ENCODE results near the gene PDGFRB.

The PDGFRB gene

DNA sequence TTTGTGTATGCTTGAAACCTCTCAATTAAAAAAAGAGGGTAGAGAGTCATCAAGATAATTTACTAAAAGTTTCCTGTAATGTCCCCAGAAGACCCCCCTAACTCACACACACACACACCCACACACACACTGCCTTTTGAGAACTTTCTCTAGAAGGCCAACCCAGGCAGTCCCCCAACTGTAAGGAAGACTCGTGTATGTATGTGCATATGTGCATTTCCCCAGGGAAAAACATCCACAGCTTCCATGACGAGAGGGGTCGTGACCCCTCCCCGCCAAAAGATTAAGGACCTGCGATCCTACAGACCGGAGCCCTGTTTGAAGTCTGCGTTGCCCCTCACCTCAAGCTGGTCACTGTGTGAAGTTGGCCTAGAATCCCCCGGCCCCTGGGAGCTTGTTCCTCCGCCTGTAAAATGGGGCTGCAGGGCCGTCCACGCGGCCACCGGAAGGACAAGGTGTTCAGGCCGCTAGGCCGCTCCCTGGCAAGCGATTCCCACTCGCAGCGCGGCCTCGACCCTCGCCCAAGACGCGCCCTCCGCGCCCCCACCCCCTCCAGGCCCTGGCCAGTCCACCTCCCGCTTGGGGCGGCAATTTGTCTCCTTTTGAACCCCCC is 10.5 kb upstream of the PDGFRB start:
- no peak for DNase-seq (ENCODE audit: low read depth in 1 of 2, low spot score in 1 of 2)
- in situ Hi-C loops (cut with HindIII; ENCODE audit: low pct_unique_long_range_greater_than_20kb, low sequenced_read_pairs): no loop called here
- TF ChIP-seq JUND (IDR thresholded peaks at IDR 0.05; ENCODE audit: low read depth): no peak

GRCh38 chr5:150164211-150164980 is 8.8 kb upstream of the PDGFRB start:
- no peak for TF ChIP-seq JUND (IDR thresholded peaks at IDR 0.05; ENCODE audit: low read depth)
- in situ Hi-C loops (cut with HindIII; ENCODE audit: low pct_unique_long_range_greater_than_20kb, low sequenced_read_pairs): no loop called here
- no peak for DNase-seq (ENCODE audit: low read depth in 1 of 2, low spot score in 1 of 2)

DNA sequence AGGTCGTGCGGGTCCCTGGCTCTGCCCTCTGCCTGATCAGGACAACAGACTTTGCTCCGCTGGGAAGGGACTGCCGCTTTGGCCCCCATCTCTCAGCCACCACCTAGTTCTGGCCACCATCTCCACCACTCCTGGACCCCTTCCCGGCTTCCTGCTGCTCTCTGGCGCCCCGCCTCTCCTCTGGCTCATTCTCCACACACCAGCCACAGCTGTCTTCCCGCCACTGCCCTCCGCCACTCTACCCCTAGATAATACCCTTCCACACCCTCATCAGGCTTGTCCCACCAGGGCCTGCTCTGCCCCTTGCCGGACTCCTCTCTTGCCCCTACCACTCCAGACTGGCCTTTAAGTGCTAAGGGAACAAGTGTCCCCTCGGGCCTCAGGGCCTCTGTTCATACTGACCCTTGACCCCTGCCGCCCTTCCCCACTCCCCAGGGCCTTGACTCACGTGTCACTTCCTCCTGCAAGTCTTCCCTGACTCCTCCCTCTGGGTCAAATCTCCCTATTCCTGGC is 8.0 kb upstream of the PDGFRB start:
- no peak for DNase-seq (ENCODE audit: low read depth in 1 of 2, low spot score in 1 of 2)
- no peak for TF ChIP-seq JUND (IDR thresholded peaks at IDR 0.05; ENCODE audit: low read depth)
- in situ Hi-C loops (cut with HindIII; ENCODE audit: low pct_unique_long_range_greater_than_20kb, low sequenced_read_pairs): no loop called here

DNA sequence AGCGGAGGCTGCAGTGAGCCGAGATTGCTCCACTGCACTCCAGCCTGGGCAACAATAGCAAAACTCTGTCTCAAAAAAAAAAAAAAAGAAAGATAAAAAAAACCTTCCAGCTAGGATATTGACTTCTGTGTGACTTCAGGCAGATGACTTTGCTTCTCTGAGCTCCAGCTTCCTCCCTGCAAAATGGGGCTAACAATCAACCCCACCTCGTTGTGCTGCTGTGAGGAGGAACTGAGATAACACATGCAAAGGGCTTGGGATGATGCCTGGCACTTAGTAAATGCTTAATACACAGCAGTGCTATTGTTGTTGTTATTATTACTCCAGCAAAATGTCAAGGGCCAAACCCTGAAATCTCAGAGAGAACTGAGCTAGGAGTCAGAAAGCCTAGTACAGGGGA is 7.4 kb upstream of the PDGFRB start:
- in situ Hi-C loops (cut with HindIII; ENCODE audit: low pct_unique_long_range_greater_than_20kb, low sequenced_read_pairs): no loop called here
- no peak for TF ChIP-seq JUND (IDR thresholded peaks at IDR 0.05; ENCODE audit: low read depth)
- DNase-seq (ENCODE audit: low read depth in 1 of 2, low spot score in 1 of 2): no peak

DNA sequence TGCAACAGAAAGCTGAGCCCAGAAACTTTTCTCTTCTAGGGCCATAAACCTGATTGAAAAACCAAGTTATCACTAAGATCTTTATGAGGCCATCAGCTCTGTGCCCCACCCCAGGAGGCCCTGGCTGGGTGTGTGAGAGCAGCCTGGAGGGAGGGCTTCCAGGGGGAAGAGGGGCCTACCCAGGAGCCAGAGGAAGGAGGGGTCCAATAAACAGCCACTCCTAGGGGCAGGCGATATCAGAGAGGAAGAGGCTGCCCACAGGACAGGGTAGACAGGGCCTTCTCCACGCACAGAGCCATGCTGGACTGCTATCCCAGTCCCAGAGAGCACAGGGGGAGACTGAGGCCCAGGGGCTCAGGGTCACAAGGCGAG is 6.5 kb upstream of the PDGFRB start:
- no peak for TF ChIP-seq JUND (IDR thresholded peaks at IDR 0.05; ENCODE audit: low read depth)
- no peak for DNase-seq (ENCODE audit: low read depth in 1 of 2, low spot score in 1 of 2)
- in situ Hi-C loops (cut with HindIII; ENCODE audit: low pct_unique_long_range_greater_than_20kb, low sequenced_read_pairs): no loop called here

DNA sequence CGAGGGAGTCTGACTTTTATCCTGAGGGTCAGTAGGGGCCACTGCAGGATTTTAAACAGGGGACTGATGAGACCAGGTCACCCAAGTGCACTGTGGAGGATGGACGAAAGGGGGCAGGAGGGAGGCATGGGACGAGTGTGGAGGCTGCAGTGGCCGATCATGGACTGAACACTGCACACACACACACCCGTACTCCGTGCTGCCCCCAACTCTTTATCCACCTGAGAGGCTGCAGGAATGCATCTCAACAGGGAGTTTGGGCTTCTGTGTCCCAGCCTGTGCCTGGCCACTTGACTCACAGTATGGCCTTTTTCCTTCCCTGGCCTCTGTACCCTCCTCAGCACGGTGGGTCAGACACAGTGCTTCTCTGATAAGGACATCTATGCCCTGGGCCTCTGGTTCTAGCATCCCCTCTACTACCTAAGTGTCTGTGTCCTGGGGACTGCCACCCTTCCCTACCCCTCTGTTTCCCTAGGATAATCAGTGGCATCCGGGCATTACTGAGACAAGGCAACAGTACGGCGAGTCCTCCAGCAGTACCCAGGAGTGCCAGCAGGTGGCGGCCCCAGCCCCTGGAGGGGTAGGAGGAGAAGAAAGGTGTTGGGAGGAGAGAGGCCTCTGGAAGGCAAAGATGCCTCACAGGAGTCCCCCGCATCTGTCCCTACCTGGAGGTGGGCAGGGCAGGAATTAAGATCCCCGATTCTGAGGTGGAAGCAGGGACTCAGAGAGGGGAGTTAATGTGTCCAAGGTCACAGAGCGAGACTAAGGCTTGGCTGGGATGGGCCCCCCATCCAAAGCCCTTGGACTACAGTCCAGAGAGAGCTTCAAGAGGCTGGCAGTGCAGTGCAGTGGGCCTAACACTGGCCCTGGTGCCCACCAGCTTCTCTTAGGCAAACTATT is 5.8 kb upstream of the PDGFRB start:
- in situ Hi-C loops (cut with HindIII; ENCODE audit: low pct_unique_long_range_greater_than_20kb, low sequenced_read_pairs): no loop called here
- DNase-seq (ENCODE audit: low read depth in 1 of 2, low spot score in 1 of 2): peak; percentile 86 to 89
- TF ChIP-seq JUND (IDR thresholded peaks at IDR 0.05; ENCODE audit: low read depth): no peak

- in situ Hi-C loops (cut with HindIII; ENCODE audit: low pct_unique_long_range_greater_than_20kb, low sequenced_read_pairs): no loop called here
- DNase-seq (ENCODE audit: low read depth in 1 of 2, low spot score in 1 of 2): no peak
- TF ChIP-seq JUND (IDR thresholded peaks at IDR 0.05; ENCODE audit: low read depth): no peak
Observed at GRCh38 chr5:150160448-150161081, 4.9 kb upstream of the PDGFRB start.

GRCh38 chr5:150159741-150160179 is 4.1 kb upstream of the PDGFRB start:
- in situ Hi-C loops (cut with HindIII; ENCODE audit: low pct_unique_long_range_greater_than_20kb, low sequenced_read_pairs): no loop called here

DNA sequence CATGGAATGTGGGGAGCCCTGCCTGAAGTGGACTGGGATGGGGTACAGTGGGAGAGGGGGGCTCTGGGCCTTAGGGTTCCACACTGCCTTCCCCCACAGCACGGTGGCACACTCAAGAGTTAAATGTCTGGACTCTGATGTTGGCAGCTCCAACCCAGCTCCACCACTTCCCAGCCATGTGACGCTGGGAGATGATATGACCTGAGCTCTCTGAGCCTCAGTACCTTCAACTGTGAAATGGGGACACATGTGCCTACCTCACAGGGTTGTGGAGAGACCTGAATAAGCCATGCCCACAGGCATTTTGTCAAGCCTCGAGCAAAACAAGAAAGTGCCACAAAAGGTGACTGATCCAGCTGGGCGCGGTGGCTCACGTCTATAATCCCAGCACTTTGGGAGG is 3.4 kb upstream of the PDGFRB start:
- TF ChIP-seq JUND (IDR thresholded peaks at IDR 0.05; ENCODE audit: low read depth): no peak
- no peak for DNase-seq (ENCODE audit: low read depth in 1 of 2, low spot score in 1 of 2)
- in situ Hi-C loops (cut with HindIII; ENCODE audit: low pct_unique_long_range_greater_than_20kb, low sequenced_read_pairs): no loop called here

More at GRCh38 chr5:150159741-150160179, 4.1 kb upstream of the PDGFRB start:
- no peak for DNase-seq (ENCODE audit: low read depth in 1 of 2, low spot score in 1 of 2)
- no peak for TF ChIP-seq JUND (IDR thresholded peaks at IDR 0.05; ENCODE audit: low read depth)

GRCh38 chr5:150158170-150158949 is 2.7 kb upstream of the PDGFRB start:
- TF ChIP-seq JUND (IDR thresholded peaks at IDR 0.05; ENCODE audit: low read depth): no peak
- no peak for DNase-seq (ENCODE audit: low read depth in 1 of 2, low spot score in 1 of 2)
- in situ Hi-C loops (cut with HindIII; ENCODE audit: low pct_unique_long_range_greater_than_20kb, low sequenced_read_pairs): no loop called here

GRCh38 chr5:150157168-150157567 is 1.5 kb upstream of the PDGFRB start:
- no peak for DNase-seq (ENCODE audit: low read depth in 1 of 2, low spot score in 1 of 2)
- in situ Hi-C loops (cut with HindIII; ENCODE audit: low pct_unique_long_range_greater_than_20kb, low sequenced_read_pairs): no loop called here
- TF ChIP-seq JUND (IDR thresholded peaks at IDR 0.05; ENCODE audit: low read depth): no peak
